PC-9 (cell line): ENCODE data around the gene KIAA2012.

Experiments
- CTCF ChIP-seq: fragments of 200-600 bp; sonication (generic); conservative IDR thresholded peaks from 2 replicates; pipeline ENCODE4 v1.6.1; 2017; ENCODE audit warnings: mixed run types, antibody characterized with exemption, mild to moderate bottlenecking, moderate library complexity
- EZH2 ChIP-seq: fragments of 200-600 bp; sonication (generic); IDR thresholded peaks from 2 replicates; pipeline ENCODE4 v1.8.0; 2017; ENCODE audit warnings: antibody characterized with exemption, low read depth

GRCh38 chr2:202136526-202136925, 63.5 kb downstream of the KIAA2012 start:
- TF ChIP-seq CTCF (no peak), EZH2 (no peak)
